Measurements from ENCODE around the gene COL4A1.
A peak's percentile ranks its signal among the peaks of the same experiment; 100 is the strongest.

Gene COL4A1

GRCh38 chr13:110308656-110309359, 1.9 kb upstream of the COL4A1 start:
- DNase-seq, result no peak

DNA sequence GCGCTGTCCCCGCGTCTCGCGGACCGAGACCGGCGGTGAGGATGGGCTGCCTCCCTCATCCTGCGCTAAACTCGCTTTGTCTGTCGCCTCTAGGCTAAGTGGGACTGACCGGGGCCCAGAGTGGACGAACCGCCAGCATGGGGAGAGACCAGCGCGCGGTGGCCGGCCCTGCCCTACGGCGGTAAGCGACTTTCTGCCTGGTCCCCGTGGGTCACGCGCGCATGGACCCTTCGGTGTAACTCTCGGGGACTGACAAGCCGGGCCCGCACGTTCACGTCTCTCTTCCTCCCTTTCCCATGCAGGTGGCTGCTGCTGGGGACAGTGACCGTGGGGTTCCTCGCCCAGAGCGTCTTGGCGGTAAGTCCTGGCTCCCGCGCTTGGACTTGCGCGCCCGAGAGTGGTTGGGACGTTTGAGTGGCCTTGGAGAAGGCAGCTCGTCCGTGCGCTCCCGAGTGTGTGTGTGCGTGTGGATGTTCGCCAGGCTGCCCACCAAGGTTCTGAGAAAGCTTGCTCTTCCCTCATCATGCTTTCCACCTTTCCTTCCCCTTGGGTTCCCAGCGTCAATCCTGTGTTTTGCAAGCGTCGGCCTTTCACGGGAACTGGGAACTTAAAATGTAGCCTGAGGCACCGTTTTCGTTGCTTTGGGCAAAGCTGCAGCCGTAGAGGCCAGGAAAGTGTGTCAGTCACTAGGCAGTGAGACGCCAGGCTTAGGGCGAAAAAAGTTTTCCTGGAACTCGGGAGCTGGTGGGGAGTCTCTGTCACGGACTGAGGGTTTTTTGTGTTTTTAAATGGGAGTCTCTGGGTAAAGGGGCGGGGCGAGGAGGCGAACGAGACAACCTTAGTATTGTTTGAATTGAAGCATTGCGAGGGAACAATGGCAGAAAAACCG, 1.1 kb upstream of the COL4A1 start:
- DNase-seq, result peak; percentile 66

GRCh38 chr13:110306340-110306959, 507 bp downstream of the COL4A1 start:
- no peak for DNase-seq

DNA sequence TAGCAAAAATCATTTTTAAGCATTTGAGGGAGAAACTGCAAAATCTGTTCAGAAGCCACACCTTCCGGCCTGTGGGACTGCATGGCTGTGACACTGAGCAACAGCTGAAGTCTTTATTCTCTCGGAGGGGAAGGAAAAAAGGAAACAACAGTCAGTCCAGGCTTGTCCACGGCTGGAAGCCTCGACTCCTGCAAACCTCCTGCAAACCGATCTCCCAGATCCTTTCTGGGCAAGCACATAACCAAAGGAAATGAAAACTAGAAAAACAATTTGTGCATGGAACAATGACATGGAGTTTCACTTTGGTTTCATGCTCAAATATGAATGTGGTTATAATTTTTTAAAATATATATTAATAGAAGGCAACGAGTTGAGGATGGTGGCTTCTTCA, 1.0 kb downstream of the COL4A1 start:
- no peak for DNase-seq

- DNase-seq, result no peak
Measured at GRCh38 chr13:110305544-110305943, 1.4 kb downstream of the COL4A1 start.

DNA sequence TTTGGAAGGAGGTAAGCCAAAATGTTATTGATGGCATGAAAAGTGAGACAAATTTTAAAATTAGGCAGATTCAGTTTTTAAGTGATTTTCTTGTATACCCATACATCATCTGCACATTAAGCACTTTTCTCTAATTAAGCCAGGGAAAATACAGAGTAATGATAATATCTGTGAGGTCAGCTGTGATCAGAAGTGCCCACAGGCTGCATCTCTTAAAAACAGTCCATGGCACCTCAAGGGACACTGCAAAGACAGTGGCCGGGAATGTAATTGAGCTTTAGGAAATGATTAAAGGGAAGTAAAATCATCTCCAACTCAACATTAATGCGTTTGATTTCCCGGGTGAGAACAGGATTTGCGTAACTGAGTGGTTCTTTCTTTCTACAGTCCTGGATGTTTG, 2.0 kb downstream of the COL4A1 start:
- no peak for DNase-seq

- peak; percentile 71 for DNase-seq
Measured at GRCh38 chr13:110304256-110304655, 2.7 kb downstream of the COL4A1 start.

GRCh38 chr13:110303644-110304043, 3.3 kb downstream of the COL4A1 start:
- no peak for DNase-seq

DNA sequence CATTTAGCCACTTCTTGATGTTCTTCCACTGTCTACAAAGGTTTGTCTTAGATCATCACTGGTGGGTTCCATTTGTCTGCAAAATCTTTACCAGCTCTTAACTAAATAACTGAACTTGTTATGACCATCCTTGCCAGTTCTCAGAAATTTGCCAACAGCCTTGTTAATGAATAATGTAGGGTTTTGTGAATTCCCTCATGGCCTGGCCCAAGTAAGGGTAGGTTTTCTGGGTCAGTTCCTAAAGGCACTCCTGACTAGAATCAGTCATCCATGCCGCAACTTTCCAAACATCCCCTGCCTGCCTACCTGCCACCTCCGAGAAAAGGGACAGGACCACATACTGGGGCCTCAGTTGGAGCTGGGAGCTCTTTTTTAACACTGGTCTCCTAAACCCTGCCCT, 4.0 kb downstream of the COL4A1 start:
- peak; percentile 58 for DNase-seq

- peak; percentile 49 for DNase-seq
Measured at GRCh38 chr13:110301606-110302553, 5.1 kb downstream of the COL4A1 start.

- no peak for DNase-seq
Measured at GRCh38 chr13:110301083-110301482, 5.9 kb downstream of the COL4A1 start.

GRCh38 chr13:110300090-110300815, 6.7 kb downstream of the COL4A1 start:
- DNase-seq, result no peak

GRCh38 chr13:110299283-110299840, 7.6 kb downstream of the COL4A1 start:
- no peak for DNase-seq

DNA sequence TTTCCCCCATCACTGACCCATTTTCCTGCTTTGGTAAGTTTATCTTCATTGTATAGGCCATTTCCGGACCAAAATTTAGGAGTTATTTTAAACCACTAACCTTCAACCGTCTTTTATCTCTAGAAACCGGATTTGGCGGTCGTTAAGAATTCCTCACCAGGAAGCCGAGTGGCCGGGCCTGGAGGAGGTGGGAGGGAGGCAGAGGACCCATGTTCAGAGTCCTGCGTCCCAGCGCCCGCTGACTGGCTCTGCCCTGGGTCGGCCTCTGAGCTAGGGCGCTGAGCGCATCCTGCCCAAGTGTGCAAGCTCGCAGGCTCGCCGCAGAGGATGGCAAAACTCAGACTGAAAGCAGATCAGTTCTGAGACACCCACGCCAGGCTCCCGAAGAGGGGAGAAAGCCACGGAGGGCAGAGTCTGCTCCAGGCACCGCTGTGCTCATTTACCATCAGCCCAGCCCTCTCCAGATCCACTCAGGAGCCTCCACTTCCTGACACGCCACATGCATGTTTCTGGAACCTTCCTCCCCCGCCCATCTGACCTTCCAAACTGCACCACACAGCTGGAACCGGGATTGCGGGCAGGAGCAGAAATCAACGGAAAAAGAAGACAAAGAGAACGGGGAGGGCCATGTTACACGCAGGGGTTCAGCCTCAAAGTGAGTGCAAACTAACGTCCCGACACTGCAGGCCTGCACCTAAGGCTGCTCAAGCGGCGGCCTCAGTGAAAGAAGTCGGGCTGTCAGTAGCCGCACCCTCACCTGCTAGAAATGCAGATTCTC, 8.3 kb downstream of the COL4A1 start:
- no peak for DNase-seq

DNA sequence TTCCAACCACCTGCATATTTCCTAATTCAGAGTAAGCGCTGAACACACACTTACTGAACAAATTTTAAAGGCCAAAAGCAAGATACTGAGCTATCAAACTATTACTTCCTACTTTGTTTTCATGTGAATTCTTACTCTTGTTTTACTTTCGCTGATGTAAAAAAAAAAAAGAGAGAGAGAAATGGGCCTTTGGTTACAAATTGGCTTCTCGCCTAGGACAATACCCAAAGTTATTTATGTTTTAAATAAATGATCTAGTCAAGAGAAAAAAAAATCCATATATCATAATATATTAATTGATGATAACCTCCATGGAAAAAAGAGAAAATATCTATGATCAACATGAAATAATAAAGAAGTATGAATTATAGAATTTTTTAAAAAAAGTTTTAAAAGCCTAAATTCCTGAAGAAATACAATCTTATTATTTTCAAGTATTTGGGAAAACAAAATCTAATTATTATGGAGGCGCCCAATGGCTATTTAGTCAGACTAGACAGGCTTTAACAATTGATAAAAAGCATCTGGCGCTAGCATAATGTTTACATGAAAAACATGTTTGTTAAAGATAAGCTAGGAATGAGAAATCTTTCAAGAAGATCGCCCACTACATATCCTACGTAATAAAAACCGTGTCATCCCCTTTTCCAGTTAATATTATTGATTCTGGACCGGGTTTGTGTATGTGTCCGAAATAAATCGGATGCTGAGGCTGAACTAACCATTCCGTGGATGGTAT, 9.0 kb downstream of the COL4A1 start:
- DNase-seq, result no peak

DNA sequence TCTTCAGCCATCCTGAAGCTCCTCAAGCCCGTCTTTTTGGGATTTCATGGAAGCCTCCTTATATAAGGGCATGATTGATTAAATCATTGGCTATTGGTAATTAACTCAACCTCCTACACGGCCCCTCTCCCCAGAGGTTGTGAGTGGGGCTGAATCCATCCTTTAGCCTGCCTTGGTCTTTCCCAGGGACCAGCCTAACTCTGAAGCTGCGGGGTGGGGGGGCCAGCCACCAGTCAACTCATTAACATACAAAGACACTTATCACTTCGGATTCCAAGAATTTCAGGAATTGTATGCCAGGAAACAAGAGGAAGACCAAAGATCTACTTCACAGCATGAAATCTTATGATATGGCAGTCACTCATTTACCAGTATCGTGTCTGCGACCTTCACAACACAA, 9.9 kb downstream of the COL4A1 start:
- no peak for DNase-seq

- no peak for DNase-seq
Measured at GRCh38 chr13:110294622-110295021, 12.3 kb downstream of the COL4A1 start.

- no peak for DNase-seq
Measured at GRCh38 chr13:110294146-110294545, 12.8 kb downstream of the COL4A1 start.

GRCh38 chr13:110293649-110294048, 13.3 kb downstream of the COL4A1 start:
- DNase-seq, result no peak

DNA sequence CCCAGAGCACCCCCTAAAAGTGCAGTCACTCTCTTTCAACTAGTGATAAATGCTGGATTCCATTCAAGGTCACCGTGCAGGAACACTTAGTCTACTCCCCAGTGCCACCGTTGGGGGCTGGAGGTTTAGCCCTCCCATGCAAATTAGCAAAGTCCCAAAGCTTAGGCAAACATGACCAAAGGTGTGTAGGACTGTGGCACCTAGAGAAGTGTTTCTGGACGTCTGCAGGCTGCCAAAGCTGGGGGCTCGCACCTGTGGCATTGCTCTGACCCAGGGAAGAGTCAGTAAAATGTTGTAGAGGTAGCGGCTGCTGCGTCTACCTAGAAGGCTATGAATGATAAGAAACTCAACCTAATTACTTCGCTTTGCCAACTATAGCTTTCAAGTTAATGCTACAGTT, 13.9 kb downstream of the COL4A1 start:
- no peak for DNase-seq

Measured in kidney glomerular epithelial cell (primary cell).